AG04450 (cell line): ENCODE data around the gene ALKBH7. TPM values are rescaled to one million over a fixed set of nuclear protein-coding genes. Genes with fewer than 3 reads are reported as not detected.

Experiments
- CTCF ChIA-PET: fragments of 300-600, 350-600 bp; formaldehyde crosslinking; extraction: SDS; loops from one replicate; lab custom pipeline; 2022; ENCODE audit warnings: antibody characterized with exemption, inconsistent platforms; lab: Charles Lee
- POLR2A ChIA-PET: fragments of 350-600 bp; formaldehyde crosslinking; extraction: SDS; loops from one replicate; lab custom pipeline; 2021; ENCODE audit warnings: antibody characterized with exemption, inconsistent platforms; lab: Yijun Ruan, JAX
- DNase-seq: peaks from one replicate; pipeline ENCODE4 v3.0.0-alpha.2; 2011; ENCODE audit warnings: low read depth, low spot score
- H3K27ac ChIP-seq: one replicate; pipeline ENCODE4 v1.5.1; 2012; ENCODE audit warnings: low read depth, low read length, control low read depth
- H3K27me3 ChIP-seq: one replicate; pipeline ENCODE4 v1.6.0; 2012; ENCODE audit warnings: low read length; ENCODE audit not compliant: control insufficient read depth, insufficient read depth
- H3K4me3 ChIP-seq: 2 replicates; pipeline ENCODE4 v1.5.1; 2011; ENCODE audit warnings: mild to moderate bottlenecking, low read depth, low read length, control low read depth
- H3K9me3 ChIP-seq: 2 replicates; pipeline ENCODE4 v1.5.1; 2012; ENCODE audit warnings: low read length; ENCODE audit not compliant: control insufficient read depth, insufficient read depth
- CTCF ChIP-seq: IDR thresholded peaks from 2 replicates; pipeline ENCODE4 v1.5.1; 2011; ENCODE audit warnings: low read depth, low read length, control low read depth, inconsistent platforms
- polyA plus RNA-seq: library from polyadenylated mRNA; depleted of rRNA; stranded (reverse); fragments of >200 nt; gene quantifications from 2 replicates; pipeline ENCODE4 v1.2.3, GENCODE V29; 2011

The ALKBH7 gene
- polyA plus RNA-seq, 1 experiment = 11.6 TPM

- Histone ChIP-seq H3K27me3 (no peaks in the 10 kb centered on the region), H3K9me3 (no peaks in the 10 kb centered on the region; the same call in 1 of the 2 replicates), H3K4me3 (no peak overlapping the region), H3K27ac (peak overlapping the region; percentile 31)
- ChIA-PET POLR2A (interaction anchor here (1.0 kb wide), 1 partner anchor 15 kb away, joined by 3 read pairs; no protein-coding TSS in a partner anchor), CTCF (interaction anchor here (0.6 kb wide), 1 partner anchor 47 kb away, joined by 4 read pairs; no protein-coding TSS in a partner anchor)
- peak; percentile 40 for TF ChIP-seq CTCF
- DNase-seq = no peak
Measured at GRCh38 chr19:6417713-6418561, 45.3 kb downstream of the ALKBH7 start.

GRCh38 chr19:6418562-6418932 lies 46.0 kb downstream of the ALKBH7 start:
- no peak overlapping the region for H3K4me3 ChIP-seq
- no peak overlapping the region for H3K27ac ChIP-seq
- H3K9me3 ChIP-seq = no peaks in the 10 kb centered on the region; the same call in 1 of the 2 replicates
- no peak for DNase-seq
- no peak for TF ChIP-seq CTCF
- no peaks in the 10 kb centered on the region for H3K27me3 ChIP-seq
- ChIA-PET CTCF (no interaction called here), POLR2A (no interaction called here)

GRCh38 chr19:6421075-6422014 lies 48.8 kb downstream of the ALKBH7 start:
- ChIA-PET POLR2A (no interaction called here), CTCF (no interaction called here)
- Histone ChIP-seq H3K27ac (peak overlapping the region; percentile 21), H3K27me3 (no peaks in the 10 kb centered on the region), H3K4me3 (no peak overlapping the region), H3K9me3 (peaks cover 11% of the 10 kb centered on the region)
- DNase-seq = no peak
- no peak for TF ChIP-seq CTCF

GRCh38 chr19:6423499-6424194 lies 51.1 kb downstream of the ALKBH7 start:
- no peak for DNase-seq
- H3K27me3 ChIP-seq = no peaks in the 10 kb centered on the region
- H3K27ac ChIP-seq = peak overlapping the region; percentile 47
- CTCF ChIA-PET = interaction anchor here (0.6 kb wide), 1 partner anchor 159 kb away, joined by 3 read pairs; no protein-coding TSS in a partner anchor
- POLR2A ChIA-PET = interaction anchor here (0.6 kb wide), 1 partner anchor 787 kb away, joined by 3 read pairs; no protein-coding TSS in a partner anchor
- no peak for TF ChIP-seq CTCF
- peak overlapping the region; percentile 96 for H3K4me3 ChIP-seq
- H3K9me3 ChIP-seq = peaks cover 11% of the 10 kb centered on the region
